ENCODE data around the gene CAPZB.

DNA sequence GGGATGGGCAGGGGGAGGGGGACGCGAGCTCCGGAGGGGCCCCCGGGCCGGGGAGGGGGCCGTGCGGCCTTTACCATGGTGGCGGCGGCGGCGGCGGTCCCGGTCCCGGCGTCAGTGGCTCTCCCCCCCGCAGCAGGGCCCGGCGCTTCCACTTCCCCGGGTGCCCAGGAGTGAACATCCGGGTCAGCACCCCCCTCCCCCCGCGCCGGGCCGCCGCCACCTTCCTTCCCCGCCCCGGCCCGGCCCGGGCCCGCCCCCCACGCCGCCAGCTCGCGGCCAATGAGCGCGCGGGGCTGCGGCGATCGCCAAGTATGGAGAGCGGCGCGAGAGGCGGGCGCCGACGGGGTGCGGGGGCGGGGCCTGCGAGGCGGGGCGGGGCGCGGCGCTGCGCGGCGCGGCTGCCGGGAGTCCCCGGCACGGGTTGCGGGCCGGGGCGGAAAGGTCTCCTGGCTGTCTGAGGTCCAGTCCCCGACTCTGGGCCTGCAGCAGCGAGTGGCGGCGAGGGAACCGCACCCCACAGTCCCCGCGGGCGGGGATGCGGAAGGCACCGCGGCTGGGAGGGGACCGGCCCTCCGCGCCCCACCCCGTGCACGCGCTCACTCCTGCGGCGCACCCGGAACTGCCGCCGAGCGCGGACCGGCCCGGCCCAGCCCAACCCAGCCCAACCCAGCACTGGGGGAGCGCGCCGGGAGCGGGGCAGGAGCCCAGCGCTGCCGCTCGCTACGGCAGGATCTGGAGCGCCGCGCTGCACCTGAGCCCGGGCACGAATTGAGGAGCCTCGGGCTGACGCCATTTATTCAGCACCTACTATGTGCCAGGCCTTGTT, at the start of gene CAPZB:
- TF ChIP-seq, protein P1, sequence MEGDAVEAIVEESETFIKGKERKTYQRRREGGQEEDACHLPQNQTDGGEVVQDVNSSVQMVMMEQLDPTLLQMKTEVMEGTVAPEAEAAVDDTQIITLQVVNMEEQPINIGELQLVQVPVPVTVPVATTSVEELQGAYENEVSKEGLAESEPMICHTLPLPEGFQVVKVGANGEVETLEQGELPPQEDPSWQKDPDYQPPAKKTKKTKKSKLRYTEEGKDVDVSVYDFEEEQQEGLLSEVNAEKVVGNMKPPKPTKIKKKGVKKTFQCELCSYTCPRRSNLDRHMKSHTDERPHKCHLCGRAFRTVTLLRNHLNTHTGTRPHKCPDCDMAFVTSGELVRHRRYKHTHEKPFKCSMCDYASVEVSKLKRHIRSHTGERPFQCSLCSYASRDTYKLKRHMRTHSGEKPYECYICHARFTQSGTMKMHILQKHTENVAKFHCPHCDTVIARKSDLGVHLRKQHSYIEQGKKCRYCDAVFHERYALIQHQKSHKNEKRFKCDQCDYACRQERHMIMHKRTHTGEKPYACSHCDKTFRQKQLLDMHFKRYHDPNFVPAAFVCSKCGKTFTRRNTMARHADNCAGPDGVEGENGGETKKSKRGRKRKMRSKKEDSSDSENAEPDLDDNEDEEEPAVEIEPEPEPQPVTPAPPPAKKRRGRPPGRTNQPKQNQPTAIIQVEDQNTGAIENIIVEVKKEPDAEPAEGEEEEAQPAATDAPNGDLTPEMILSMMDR (conservative IDR thresholded peaks at IDR 0.05; ENCODE audit: low read depth, low read length) = no peak
- TF ChIP-seq MAFK (IDR thresholded peaks at IDR 0.05; ENCODE audit: low read depth, low read length) (no peak), CHD1 (IDR thresholded peaks at IDR 0.05; ENCODE audit: low read depth, low read length) (no peak), POLR2A (IDR thresholded peaks at IDR 0.05; ENCODE audit: low read depth, low read length) (peak; percentile 78), MAZ (IDR thresholded peaks at IDR 0.05; ENCODE audit: borderline replicate concordance, low read depth, low read length) (peak; percentile 58; the same call in 1 of the 2 replicates)
